HepG2 (cell line): ENCODE results near the gene FSCN2. TPM values are rescaled to one million over a fixed set of nuclear protein-coding genes. Genes with fewer than 3 reads are reported as not detected.

ENCODE experiments used
- ESRRA ChIP-seq: sonication (generic); formaldehyde crosslinking; IDR thresholded peaks from 2 replicates; pipeline ENCODE4 v1.5.1; 2020; ENCODE audit warnings: mild to moderate bottlenecking, low read depth, missing genetic modification reagents
- FOXA1 ChIP-seq, 2 experiments: fragments of 450-650 bp in 1 of 2; sonication (generic) in 1 of 2; formaldehyde crosslinking in 1 of 2; IDR thresholded peaks; 2 replicates each; pipeline versions ENCODE4 v1.4.0 to v1.6.1; 2016 to 2020; ENCODE audit warnings: missing genetic modification reagents in 1 of 2
- MYC ChIP-seq: sonication (generic); formaldehyde crosslinking; IDR thresholded peaks from 2 replicates; pipeline ENCODE4 v1.9.0; 2021; ENCODE audit warnings: missing genetic modification reagents, borderline replicate concordance
- PCBP2 ChIP-seq: fragments of 200-400 bp; formaldehyde crosslinking; optimal IDR thresholded peaks from 2 replicates; pipeline ENCODE3; 2018; ENCODE audit warnings: low read length, low read depth; ENCODE audit not compliant: poor library complexity, severe bottlenecking
- RBM22 ChIP-seq: fragments of 200-400 bp; formaldehyde crosslinking; optimal IDR thresholded peaks from 2 replicates; pipeline ENCODE3; 2017; ENCODE audit warnings: mild to moderate bottlenecking, low read length, moderate library complexity
- RFXAP ChIP-seq: sonication (generic); formaldehyde crosslinking; IDR thresholded peaks from 2 replicates; pipeline ENCODE4 v1.4.0; 2020; ENCODE audit warnings: missing genetic modification reagents, borderline replicate concordance
- SALL1 ChIP-seq: sonication (generic); formaldehyde crosslinking; IDR thresholded peaks from 2 replicates; pipeline ENCODE4 v1.8.0; 2022; ENCODE audit warnings: mild to moderate bottlenecking, missing genetic modification reagents
- TAF15 ChIP-seq: fragments of 200-400 bp; formaldehyde crosslinking; IDR thresholded peaks from one replicate; pipeline ENCODE4 v1.6.1; 2018; ENCODE audit warnings: mild to moderate bottlenecking, low read depth, low read length; ENCODE audit not compliant: poor library complexity, severe bottlenecking
- TARDBP ChIP-seq: sonication (generic); formaldehyde crosslinking; IDR thresholded peaks from 2 replicates; pipeline ENCODE4 v1.8.0; 2022; ENCODE audit warnings: mild to moderate bottlenecking, missing genetic modification reagents
- XRCC5 ChIP-seq: fragments of 200-400 bp; formaldehyde crosslinking; optimal IDR thresholded peaks from 2 replicates; pipeline ENCODE3; 2017; ENCODE audit warnings: mild to moderate bottlenecking, low read length
- ZC3H4 ChIP-seq: sonication (generic); formaldehyde crosslinking; IDR thresholded peaks from 2 replicates; pipeline ENCODE4 v1.4.0; 2020; ENCODE audit warnings: missing genetic modification reagents, borderline replicate concordance
- ZNF230 ChIP-seq: sonication (generic); formaldehyde crosslinking; IDR thresholded peaks from 2 replicates; pipeline ENCODE4 v1.4.0; 2020; ENCODE audit warnings: mild to moderate bottlenecking, missing genetic modification reagents
- ZNF768 ChIP-seq: sonication (generic); formaldehyde crosslinking; IDR thresholded peaks from 2 replicates; pipeline ENCODE4 v1.4.0; 2020; ENCODE audit warnings: missing genetic modification reagents
- ZNF891 ChIP-seq: sonication (generic); formaldehyde crosslinking; IDR thresholded peaks from 2 replicates; pipeline ENCODE4 v1.5.0; 2020; ENCODE audit warnings: mild to moderate bottlenecking, missing genetic modification reagents
- ZSCAN25 ChIP-seq: sonication (generic); formaldehyde crosslinking; IDR thresholded peaks from 2 replicates; pipeline ENCODE4 v1.8.0; 2022; ENCODE audit warnings: mild to moderate bottlenecking, missing genetic modification reagents
- polyA plus RNA-seq, 8 experiments: library from polyadenylated mRNA; depleted of rRNA in 3 of 8; stranded (reverse) in 7 of 8; unstranded in 1 of 8; fragments of >200 nt; fragmentation: Illumina TruSeq in 4 of 8; extraction: Trizol in 4 of 8; gene quantifications; 2 replicates each; pipeline versions ENCODE4 v1.2.1 to v1.2.3, GENCODE V29; 2011 to 2016; ENCODE audit warnings: low read depth in 4 of 8, missing spikeins in 1 of 8, mixed read lengths in 1 of 8; ENCODE audit not compliant: insufficient read depth in 1 of 8
- total RNA-seq, 5 experiments: library from RNA; depleted of rRNA; stranded (reverse); fragments of >200 nt; fragmentation: Illumina TruSeq; extraction: Trizol; gene quantifications; 2 replicates each; pipeline ENCODE4 v1.2.3, GENCODE V29; 2016; ENCODE audit warnings: low read depth in 1 of 5
- TF ChIP-seq, protein P1 (sequence below): sonication (generic); formaldehyde crosslinking; IDR thresholded peaks from 2 replicates; pipeline ENCODE4 v1.4.0; 2020; ENCODE audit warnings: missing genetic modification reagents, borderline replicate concordance
- TF ChIP-seq, protein P2 (sequence below): IDR thresholded peaks from 2 replicates; pipeline ENCODE4 v1.6.1; 2012; ENCODE audit warnings: inconsistent platforms
- TF ChIP-seq, protein P3 (sequence below): IDR thresholded peaks from 2 replicates; pipeline ENCODE4 v1.4.0; 2020; ENCODE audit warnings: mild to moderate bottlenecking, missing genetic modification reagents
- TF ChIP-seq, protein P4 (sequence below): sonication (generic); formaldehyde crosslinking; IDR thresholded peaks from 2 replicates; pipeline ENCODE4 v1.5.0; 2020; ENCODE audit warnings: mild to moderate bottlenecking, missing genetic modification reagents, borderline replicate concordance
- TF ChIP-seq, protein P5 (sequence below): IDR thresholded peaks from 2 replicates; pipeline ENCODE4 v1.6.1; 2016; ENCODE audit warnings: low read depth, control low read depth

The FSCN2 gene
- total and polyA plus RNA-seq, 2 of the 13 experiments (the other 11 are each of a cell fraction or from before 2014, with no cell fraction given) = 0.09 TPM; not detected in 1

DNA sequence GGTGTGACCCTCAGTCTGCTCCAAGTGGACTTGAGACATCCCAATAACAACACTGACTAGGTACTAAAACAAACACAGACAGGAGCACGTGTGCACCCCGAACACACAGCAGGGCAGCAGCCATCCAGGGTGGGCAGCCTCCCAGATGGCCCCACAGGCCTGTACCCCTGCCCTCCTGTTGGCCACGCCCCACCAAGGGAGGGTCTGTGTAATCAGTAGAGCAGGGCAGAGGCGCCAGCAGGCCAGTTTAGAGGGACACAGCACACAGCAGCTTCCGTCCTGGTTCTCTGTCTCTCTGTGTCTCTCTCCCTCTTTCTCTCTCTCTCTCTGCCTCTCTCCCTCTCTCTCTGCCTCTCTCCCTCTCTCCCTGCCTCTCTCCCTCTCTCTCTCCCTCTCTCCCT is 37.0 kb upstream of the FSCN2 start (continued):
- TF ChIP-seq, protein P1, sequence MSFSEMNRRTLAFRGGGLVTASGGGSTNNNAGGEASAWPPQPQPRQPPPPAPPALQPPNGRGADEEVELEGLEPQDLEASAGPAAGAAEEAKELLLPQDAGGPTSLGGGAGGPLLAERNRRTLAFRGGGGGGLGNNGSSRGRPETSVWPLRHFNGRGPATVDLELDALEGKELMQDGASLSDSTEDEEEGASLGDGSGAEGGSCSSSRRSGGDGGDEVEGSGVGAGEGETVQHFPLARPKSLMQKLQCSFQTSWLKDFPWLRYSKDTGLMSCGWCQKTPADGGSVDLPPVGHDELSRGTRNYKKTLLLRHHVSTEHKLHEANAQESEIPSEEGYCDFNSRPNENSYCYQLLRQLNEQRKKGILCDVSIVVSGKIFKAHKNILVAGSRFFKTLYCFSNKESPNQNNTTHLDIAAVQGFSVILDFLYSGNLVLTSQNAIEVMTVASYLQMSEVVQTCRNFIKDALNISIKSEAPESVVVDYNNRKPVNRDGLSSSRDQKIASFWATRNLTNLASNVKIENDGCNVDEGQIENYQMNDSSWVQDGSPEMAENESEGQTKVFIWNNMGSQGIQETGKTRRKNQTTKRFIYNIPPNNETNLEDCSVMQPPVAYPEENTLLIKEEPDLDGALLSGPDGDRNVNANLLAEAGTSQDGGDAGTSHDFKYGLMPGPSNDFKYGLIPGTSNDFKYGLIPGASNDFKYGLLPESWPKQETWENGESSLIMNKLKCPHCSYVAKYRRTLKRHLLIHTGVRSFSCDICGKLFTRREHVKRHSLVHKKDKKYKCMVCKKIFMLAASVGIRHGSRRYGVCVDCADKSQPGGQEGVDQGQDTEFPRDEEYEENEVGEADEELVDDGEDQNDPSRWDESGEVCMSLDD (CRISPR knock-in tag) = no peak
- TF ChIP-seq RBM22 (no peak), ESRRA (CRISPR knock-in tag) (no peak), PCBP2 (peak; percentile 65), ZNF230 (CRISPR knock-in tag) (no peak), ZNF768 (CRISPR knock-in tag) (peak; percentile 87), RFXAP (CRISPR knock-in tag) (no peak), SALL1 (peak; percentile 30; the same call in 1 of the 2 replicates), FOXA1 (IDR thresholded peaks at IDR 0.05) (no peak), FOXA1 (CRISPR knock-in tag; IDR thresholded peaks at IDR 0.05) (peak; percentile 31; the same call in 1 of the 2 replicates), XRCC5 (peak; percentile 36), TAF15 (no peak), ZSCAN25 (CRISPR knock-in tag) (peak; percentile 64; the same call in 1 of the 2 replicates), MYC (CRISPR knock-in tag) (peak; percentile 45; the same call in 1 of the 2 replicates), TARDBP (CRISPR knock-in tag) (no peak), ZC3H4 (CRISPR knock-in tag) (no peak), ZNF891 (no peak)
- TF ChIP-seq, protein P2, sequence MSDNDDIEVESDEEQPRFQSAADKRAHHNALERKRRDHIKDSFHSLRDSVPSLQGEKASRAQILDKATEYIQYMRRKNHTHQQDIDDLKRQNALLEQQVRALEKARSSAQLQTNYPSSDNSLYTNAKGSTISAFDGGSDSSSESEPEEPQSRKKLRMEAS = peak; percentile 43; the same call in 1 of the 2 replicates
- TF ChIP-seq, protein P3, sequence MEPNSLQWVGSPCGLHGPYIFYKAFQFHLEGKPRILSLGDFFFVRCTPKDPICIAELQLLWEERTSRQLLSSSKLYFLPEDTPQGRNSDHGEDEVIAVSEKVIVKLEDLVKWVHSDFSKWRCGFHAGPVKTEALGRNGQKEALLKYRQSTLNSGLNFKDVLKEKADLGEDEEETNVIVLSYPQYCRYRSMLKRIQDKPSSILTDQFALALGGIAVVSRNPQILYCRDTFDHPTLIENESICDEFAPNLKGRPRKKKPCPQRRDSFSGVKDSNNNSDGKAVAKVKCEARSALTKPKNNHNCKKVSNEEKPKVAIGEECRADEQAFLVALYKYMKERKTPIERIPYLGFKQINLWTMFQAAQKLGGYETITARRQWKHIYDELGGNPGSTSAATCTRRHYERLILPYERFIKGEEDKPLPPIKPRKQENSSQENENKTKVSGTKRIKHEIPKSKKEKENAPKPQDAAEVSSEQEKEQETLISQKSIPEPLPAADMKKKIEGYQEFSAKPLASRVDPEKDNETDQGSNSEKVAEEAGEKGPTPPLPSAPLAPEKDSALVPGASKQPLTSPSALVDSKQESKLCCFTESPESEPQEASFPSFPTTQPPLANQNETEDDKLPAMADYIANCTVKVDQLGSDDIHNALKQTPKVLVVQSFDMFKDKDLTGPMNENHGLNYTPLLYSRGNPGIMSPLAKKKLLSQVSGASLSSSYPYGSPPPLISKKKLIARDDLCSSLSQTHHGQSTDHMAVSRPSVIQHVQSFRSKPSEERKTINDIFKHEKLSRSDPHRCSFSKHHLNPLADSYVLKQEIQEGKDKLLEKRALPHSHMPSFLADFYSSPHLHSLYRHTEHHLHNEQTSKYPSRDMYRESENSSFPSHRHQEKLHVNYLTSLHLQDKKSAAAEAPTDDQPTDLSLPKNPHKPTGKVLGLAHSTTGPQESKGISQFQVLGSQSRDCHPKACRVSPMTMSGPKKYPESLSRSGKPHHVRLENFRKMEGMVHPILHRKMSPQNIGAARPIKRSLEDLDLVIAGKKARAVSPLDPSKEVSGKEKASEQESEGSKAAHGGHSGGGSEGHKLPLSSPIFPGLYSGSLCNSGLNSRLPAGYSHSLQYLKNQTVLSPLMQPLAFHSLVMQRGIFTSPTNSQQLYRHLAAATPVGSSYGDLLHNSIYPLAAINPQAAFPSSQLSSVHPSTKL = 0 out of 2 replicates have a peak, but pooled peaks have one; percentile 13
- TF ChIP-seq, protein P4, sequence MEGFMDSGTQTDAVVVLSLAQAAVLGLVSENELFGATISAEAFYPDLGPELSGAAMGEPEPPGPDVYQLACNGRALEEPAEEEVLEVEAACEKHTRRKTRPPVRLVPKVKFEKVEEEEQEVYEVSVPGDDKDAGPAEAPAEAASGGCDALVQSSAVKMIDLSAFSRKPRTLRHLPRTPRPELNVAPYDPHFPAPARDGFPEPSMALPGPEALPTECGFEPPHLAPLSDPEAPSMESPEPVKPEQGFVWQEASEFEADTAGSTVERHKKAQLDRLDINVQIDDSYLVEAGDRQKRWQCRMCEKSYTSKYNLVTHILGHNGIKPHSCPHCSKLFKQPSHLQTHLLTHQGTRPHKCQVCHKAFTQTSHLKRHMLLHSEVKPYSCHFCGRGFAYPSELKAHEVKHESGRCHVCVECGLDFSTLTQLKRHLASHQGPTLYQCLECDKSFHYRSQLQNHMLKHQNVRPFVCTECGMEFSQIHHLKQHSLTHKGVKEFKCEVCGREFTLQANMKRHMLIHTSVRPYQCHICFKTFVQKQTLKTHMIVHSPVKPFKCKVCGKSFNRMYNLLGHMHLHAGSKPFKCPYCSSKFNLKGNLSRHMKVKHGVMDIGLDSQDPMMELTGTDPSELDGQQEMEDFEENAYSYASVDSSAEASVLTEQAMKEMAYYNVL (CRISPR knock-in tag) = peak; percentile 79; the same call in 1 of the 2 replicates
- TF ChIP-seq, protein P5, sequence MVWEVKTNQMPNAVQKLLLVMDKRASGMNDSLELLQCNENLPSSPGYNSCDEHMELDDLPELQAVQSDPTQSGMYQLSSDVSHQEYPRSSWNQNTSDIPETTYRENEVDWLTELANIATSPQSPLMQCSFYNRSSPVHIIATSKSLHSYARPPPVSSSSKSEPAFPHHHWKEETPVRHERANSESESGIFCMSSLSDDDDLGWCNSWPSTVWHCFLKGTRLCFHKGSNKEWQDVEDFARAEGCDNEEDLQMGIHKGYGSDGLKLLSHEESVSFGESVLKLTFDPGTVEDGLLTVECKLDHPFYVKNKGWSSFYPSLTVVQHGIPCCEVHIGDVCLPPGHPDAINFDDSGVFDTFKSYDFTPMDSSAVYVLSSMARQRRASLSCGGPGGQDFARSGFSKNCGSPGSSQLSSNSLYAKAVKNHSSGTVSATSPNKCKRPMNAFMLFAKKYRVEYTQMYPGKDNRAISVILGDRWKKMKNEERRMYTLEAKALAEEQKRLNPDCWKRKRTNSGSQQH (CRISPR knock-in tag) = 0 out of 2 replicates have a peak, but pooled peaks have one; percentile 34
